Neural cell (in vitro differentiated cells): ENCODE results near the gene LRP1. TPM values are rescaled to one million over a fixed set of nuclear protein-coding genes. Genes with fewer than 3 reads are reported as not detected.

Experiments
- H2AFZ ChIP-seq: fragments of 200-600, 300-800 bp; sonication (generic), shearing (Covaris generic); 2 replicates; pipeline ENCODE4 v1.6.0; 2014; ENCODE audit warnings: low read depth, mild to moderate bottlenecking, antibody characterized with exemption, low read length, moderate library complexity
- H3F3A ChIP-seq: fragments of 200-600 bp; shearing (Covaris generic); 2 replicates; pipeline ENCODE4 v1.6.1; 2016; ENCODE audit warnings: mild to moderate bottlenecking, moderate library complexity, mixed read lengths, antibody characterized with exemption, low read length; ENCODE audit not compliant: insufficient read depth, poor library complexity, severe bottlenecking
- H3K27ac ChIP-seq: fragments of 200-600, 300-800 bp; sonication (generic), shearing (Covaris generic); 2 replicates; pipeline ENCODE4 v1.5.1; 2014; ENCODE audit warnings: mild to moderate bottlenecking, low read length, moderate library complexity
- H3K27me3 ChIP-seq: fragments of 300-800, 200-600 bp; sonication (generic), shearing (Covaris generic); 2 replicates; pipeline ENCODE4 v1.6.0; 2014; ENCODE audit warnings: mild to moderate bottlenecking, low read depth, low read length, moderate library complexity; ENCODE audit not compliant: insufficient read depth
- H3K36me3 ChIP-seq: fragments of 300-800, 200-600 bp; sonication (generic), shearing (Covaris generic); 2 replicates; pipeline ENCODE4 v1.5.1; 2014; ENCODE audit warnings: mild to moderate bottlenecking, antibody characterized with exemption, low read length, moderate library complexity; ENCODE audit not compliant: insufficient read depth
- H3K4me2 ChIP-seq: fragments of 300-800, 200-600 bp; sonication (generic), shearing (Covaris generic); 2 replicates; pipeline ENCODE4 v1.6.0; 2014; ENCODE audit warnings: mild to moderate bottlenecking, low read length
- H3K4me3 ChIP-seq: fragments of 300-800, 200-600 bp; sonication (generic), shearing (Covaris generic); 2 replicates; pipeline ENCODE4 v1.5.1; 2014; ENCODE audit warnings: mild to moderate bottlenecking, low read length, moderate library complexity
- H3K79me2 ChIP-seq: fragments of 200-600 bp; shearing (Covaris generic); replicated peaks from 2 replicates; pipeline ENCODE4 v1.6.0; 2014; ENCODE audit warnings: mild to moderate bottlenecking, low read length, moderate library complexity; ENCODE audit not compliant: insufficient read depth
- H3K9ac ChIP-seq: fragments of 300-800, 200-600 bp; sonication (generic), shearing (Covaris generic); 2 replicates; pipeline ENCODE4 v1.6.1; 2016; ENCODE audit warnings: mild to moderate bottlenecking, low read length, mixed read lengths
- H3K9me2 ChIP-seq: fragments of 200-600 bp; shearing (Covaris generic); 2 replicates; pipeline ENCODE4 v1.6.1; 2016; ENCODE audit warnings: mild to moderate bottlenecking, low read length, mixed read lengths; ENCODE audit not compliant: insufficient read depth
- H3K9me3 ChIP-seq: fragments of 200-600, 300-800 bp; sonication (generic), shearing (Covaris generic); 2 replicates; pipeline ENCODE4 v1.6.1; 2016; ENCODE audit warnings: mild to moderate bottlenecking, mixed run types, low read length, moderate library complexity, mixed read lengths
- H4K20me1 ChIP-seq: fragments of 200-600 bp; shearing (Covaris generic); 2 replicates; pipeline ENCODE4 v1.6.1; 2016; ENCODE audit warnings: mild to moderate bottlenecking, mixed run types; ENCODE audit not compliant: insufficient read depth
- CTCF ChIP-seq: fragments of 450-650 bp; IDR thresholded peaks from 2 replicates; pipeline ENCODE4 v1.5.1; 2014; ENCODE audit warnings: antibody characterized with exemption, mild to moderate bottlenecking, moderate library complexity; ENCODE audit not compliant: poor library complexity, severe bottlenecking
- EP300 ChIP-seq: fragments of 450-650 bp; conservative IDR thresholded peaks from 2 replicates; pipeline ENCODE4 v1.6.1; 2014; ENCODE audit warnings: antibody characterized with exemption, mild to moderate bottlenecking, moderate library complexity; ENCODE audit not compliant: poor library complexity, severe bottlenecking
- EZH2 ChIP-seq: fragments of 200-600, 300-800 bp; shearing (Covaris generic), sonication (generic); IDR thresholded peaks from 2 replicates; pipeline ENCODE4 v1.6.1; 2014; ENCODE audit warnings: antibody characterized with exemption, low read length, borderline replicate concordance, mild to moderate bottlenecking; ENCODE audit not compliant: insufficient read depth, poor library complexity, severe bottlenecking
- MXI1 ChIP-seq: fragments of 450-650 bp; conservative IDR thresholded peaks from 2 replicates; pipeline ENCODE4 v1.6.1; 2014; ENCODE audit warnings: antibody characterized with exemption, mild to moderate bottlenecking; ENCODE audit not compliant: poor library complexity, severe bottlenecking
- POLR2AphosphoS5 ChIP-seq: IDR thresholded peaks from 2 replicates; pipeline ENCODE4 v1.6.1; 2012
- RAD21 ChIP-seq: fragments of 450-650 bp; conservative IDR thresholded peaks from 2 replicates; pipeline ENCODE4 v1.6.1; 2014; ENCODE audit warnings: antibody characterized with exemption, mild to moderate bottlenecking, moderate library complexity
- SMC3 ChIP-seq: fragments of 450-650 bp; conservative IDR thresholded peaks from 2 replicates; pipeline ENCODE4 v1.6.1; 2014; ENCODE audit warnings: antibody characterized with exemption, mild to moderate bottlenecking, moderate library complexity; ENCODE audit not compliant: poor library complexity
- TAF1 ChIP-seq: IDR thresholded peaks from 2 replicates; pipeline ENCODE4 v1.6.1; 2012; ENCODE audit warnings: low read depth
- polyA plus RNA-seq: library from polyadenylated mRNA; depleted of rRNA; stranded (reverse); fragments of >200 nt; gene quantifications from 2 replicates; pipeline ENCODE4 v1.2.3, GENCODE V29; 2014
- TF ChIP-seq, protein P1 (sequence below): IDR thresholded peaks from 2 replicates; pipeline ENCODE4 v1.6.1; 2012; ENCODE audit warnings: borderline replicate concordance

The LRP1 gene
- polyA plus RNA-seq, 1 donor from 2014 or later: 18.2 TPM

GRCh38 chr12:57235017-57235727 is 106.9 kb downstream of the LRP1 start:
- H2AFZ ChIP-seq: no peak overlapping the region
- H3K36me3 ChIP-seq: no peaks in the 10 kb centered on the region
- no peaks in the 10 kb centered on the region for H4K20me1 ChIP-seq
- no peak overlapping the region for H3K27ac ChIP-seq
- H3K9me3 ChIP-seq: no peaks in the 10 kb centered on the region
- peaks cover 39% of the 10 kb centered on the region for H3K27me3 ChIP-seq
- H3K9me2 ChIP-seq: no peaks in the 10 kb centered on the region
- no peak for TF ChIP-seq MXI1
- no peak for TF ChIP-seq TAF1
- TF ChIP-seq POLR2AphosphoS5: no peak
- no peak for TF ChIP-seq SMC3
- TF ChIP-seq RAD21: no peak
- TF ChIP-seq EP300: no peak
- no peak for TF ChIP-seq EZH2
- no peak overlapping the region for H3K4me2 ChIP-seq
- H3K4me3 ChIP-seq: no peak overlapping the region
- H3K79me2 ChIP-seq: no peaks in the 10 kb centered on the region
- H3K9ac ChIP-seq: no peak overlapping the region
- no peaks in the 10 kb centered on the region for H3F3A ChIP-seq

DNA sequence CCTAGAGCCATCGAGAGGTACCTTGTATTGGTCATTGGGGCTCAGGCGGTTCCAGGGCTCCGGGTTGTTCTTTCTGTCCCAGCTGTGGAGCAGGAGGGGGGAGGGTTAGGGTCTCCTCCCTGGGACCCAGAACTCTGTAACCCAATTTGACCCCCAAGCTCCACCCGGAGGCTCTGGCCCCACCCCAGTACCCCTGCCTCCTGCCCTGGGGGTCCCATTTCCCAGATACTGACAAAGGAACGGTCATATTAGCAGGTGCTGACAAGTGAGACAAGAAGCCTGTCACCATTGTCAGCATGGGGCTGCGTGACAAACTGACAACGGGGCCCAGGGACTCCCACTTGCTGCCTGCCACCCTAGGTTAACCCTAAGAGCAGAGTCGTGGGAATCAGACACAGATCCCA is 107.4 kb downstream of the LRP1 start:
- Histone ChIP-seq H3K9ac (no peak overlapping the region), H3K27me3 (peaks cover 39% of the 10 kb centered on the region), H4K20me1 (no peaks in the 10 kb centered on the region), H3K4me2 (no peak overlapping the region), H3K9me3 (no peaks in the 10 kb centered on the region), H3K9me2 (no peaks in the 10 kb centered on the region), H2AFZ (no peak overlapping the region), H3K79me2 (no peaks in the 10 kb centered on the region), H3K36me3 (no peaks in the 10 kb centered on the region), H3K27ac (no peak overlapping the region), H3F3A (no peaks in the 10 kb centered on the region), H3K4me3 (peak overlapping the region; percentile 30)
- no peak for TF ChIP-seq POLR2AphosphoS5
- TF ChIP-seq RAD21: no peak
- no peak for TF ChIP-seq CTCF
- TF ChIP-seq, protein P1, sequence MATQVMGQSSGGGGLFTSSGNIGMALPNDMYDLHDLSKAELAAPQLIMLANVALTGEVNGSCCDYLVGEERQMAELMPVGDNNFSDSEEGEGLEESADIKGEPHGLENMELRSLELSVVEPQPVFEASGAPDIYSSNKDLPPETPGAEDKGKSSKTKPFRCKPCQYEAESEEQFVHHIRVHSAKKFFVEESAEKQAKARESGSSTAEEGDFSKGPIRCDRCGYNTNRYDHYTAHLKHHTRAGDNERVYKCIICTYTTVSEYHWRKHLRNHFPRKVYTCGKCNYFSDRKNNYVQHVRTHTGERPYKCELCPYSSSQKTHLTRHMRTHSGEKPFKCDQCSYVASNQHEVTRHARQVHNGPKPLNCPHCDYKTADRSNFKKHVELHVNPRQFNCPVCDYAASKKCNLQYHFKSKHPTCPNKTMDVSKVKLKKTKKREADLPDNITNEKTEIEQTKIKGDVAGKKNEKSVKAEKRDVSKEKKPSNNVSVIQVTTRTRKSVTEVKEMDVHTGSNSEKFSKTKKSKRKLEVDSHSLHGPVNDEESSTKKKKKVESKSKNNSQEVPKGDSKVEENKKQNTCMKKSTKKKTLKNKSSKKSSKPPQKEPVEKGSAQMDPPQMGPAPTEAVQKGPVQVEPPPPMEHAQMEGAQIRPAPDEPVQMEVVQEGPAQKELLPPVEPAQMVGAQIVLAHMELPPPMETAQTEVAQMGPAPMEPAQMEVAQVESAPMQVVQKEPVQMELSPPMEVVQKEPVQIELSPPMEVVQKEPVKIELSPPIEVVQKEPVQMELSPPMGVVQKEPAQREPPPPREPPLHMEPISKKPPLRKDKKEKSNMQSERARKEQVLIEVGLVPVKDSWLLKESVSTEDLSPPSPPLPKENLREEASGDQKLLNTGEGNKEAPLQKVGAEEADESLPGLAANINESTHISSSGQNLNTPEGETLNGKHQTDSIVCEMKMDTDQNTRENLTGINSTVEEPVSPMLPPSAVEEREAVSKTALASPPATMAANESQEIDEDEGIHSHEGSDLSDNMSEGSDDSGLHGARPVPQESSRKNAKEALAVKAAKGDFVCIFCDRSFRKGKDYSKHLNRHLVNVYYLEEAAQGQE: no peak
- no peak for TF ChIP-seq MXI1
- TF ChIP-seq TAF1: no peak
- TF ChIP-seq EP300: no peak
